ENCODE measurements around the gene METTL8.

The METTL8 gene

DNA sequence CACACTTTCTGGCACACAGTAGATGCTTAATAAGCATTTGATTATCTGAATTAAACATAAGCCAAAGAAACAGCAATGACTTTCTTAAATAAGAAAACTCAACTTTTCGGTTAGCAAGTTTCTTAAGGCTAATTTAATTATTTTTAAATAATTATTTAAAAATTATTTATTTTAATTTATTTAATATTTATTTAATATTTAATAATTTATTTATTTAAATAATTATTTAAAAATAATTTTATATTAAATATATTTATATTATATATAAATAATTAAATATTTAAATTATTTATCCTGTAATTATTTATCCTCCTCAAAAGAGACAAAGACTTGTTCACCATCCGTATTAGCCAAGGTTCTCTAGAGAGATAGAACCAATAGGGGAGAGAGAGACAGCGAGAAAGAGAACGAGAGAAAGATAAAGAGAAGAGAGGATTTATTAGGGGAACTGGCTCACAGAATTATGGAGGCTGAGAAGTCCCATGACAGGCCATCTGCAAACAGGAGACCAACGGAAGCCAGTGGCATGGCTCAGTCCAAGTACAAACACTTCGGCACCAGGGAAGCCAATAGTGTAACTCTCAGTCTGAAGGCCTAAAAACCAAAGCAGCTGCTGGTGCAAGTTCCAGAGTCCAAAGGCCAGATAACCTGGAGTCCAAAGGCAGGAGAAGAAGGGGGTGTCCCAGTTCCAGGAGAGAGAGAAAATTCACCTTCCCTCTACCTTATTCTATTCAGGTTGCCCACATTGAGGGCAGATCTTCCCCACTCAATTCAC, 125.3 kb downstream of the METTL8 start:
- DNase-seq, result no peak

DNA sequence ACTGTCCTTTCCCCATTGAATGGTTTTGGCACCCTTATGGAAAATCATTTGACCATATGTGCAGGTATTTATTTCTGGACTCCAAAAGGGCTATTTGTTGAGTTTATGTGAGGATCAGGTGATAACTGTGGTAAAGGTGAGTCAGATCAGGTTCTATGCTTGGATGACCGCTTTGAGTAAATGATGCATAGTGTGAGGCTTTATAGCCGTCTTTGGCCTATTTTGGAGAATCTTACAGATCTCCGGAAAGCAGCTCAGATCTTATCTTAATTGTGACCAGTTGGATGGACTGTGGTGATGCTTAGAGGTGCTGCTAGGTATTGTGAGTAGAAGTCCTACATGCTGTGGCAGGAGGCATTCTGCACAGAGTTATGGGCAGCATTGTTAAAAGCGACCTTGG, 126.2 kb downstream of the METTL8 start:
- DNase-seq, result no peak

DNA sequence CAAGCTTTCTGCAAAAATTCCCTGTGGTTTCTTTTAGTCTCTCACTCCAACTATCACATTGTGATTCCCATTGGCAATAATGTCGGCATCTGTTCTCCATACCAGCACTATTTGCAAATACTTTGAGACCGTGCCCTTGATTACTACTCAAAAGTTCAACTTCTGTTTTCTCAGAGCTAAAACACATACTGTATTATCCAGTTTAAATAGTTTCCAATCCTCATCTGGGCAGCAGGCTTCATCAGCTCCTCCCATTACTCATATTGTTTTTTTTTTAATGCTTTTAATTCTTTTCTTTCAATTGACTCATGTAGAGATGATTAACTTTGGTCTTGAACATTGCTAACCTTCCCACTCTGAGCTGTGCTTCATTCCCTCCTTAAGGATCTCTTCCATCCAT, 135.8 kb downstream of the METTL8 start:
- no peak for DNase-seq

DNA sequence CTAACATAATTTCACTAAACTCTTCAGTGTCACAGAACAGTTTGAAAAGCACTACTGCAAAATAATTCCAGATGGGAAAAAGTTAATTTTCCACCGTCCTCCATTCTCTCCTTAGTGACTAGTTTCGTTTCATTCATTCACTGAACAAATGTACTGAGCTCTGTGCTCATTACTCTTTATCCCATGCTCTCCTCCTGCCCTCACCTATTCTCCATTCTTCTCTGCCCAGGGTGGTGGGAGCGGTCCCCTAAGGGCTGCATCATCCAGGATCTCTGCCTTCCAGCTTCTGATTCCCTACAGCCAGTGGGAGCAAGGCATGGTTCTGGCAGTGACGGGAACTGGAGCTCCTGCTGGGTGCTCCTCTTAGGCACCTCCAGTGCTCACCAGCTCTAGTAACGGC, 139.2 kb downstream of the METTL8 start:
- no peak for DNase-seq

DNA sequence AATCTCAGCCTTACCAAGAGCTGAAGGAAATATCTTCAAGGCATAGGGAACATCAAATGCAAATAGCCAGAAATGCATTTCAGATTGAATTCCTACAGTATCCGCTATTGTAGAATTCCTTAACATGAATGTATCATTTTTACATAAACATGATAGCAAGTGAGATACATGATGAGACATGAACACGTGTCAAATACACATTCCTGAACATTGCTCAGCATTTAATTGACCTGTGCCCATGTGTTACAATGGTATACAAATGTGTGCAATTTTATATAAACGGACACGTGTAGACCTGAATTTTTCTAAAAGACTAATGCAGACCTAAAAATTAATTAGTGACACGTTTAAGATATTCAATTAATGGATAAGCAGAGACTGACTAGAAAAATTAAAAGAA, 140.1 kb downstream of the METTL8 start:
- DNase-seq, result no peak

DNA sequence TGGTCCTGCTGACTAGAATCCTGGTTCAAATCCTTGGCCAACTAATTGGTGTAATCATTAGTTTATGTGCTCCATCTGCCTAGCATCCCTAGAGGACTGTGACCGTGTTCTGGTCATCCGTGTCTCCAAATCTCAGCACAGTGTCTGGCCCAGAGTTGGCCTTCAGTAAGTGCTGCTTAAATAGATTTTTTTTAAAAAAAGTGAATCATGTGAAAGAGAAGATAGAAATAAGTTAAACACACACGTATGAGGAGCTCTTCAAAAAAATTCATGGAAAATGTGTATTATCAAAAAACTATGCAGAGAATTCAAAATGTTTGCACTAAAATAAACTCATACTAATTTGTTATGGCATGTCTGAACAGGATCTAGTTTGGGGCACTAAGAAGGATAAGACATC, 143.8 kb downstream of the METTL8 start:
- DNase-seq, result no peak

DNA sequence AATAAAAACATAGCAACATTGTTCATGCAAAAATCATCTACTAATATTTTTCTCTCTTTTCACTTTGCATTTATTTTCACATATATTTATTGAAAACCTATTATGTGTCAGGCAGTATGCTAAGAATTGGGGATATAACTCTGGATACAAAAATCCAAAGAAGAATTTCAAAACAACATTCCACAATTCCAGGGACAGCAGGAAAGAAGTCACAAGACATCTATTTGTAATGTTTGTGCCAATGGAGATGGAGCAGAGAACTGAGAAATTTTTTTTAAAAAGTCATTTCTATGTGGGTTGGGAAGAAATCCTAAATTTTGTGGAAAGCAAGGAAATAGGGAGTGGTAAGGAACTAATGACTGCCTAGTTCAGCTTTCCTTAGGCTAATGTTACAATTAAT, 144.5 kb downstream of the METTL8 start:
- no peak for DNase-seq

DNA sequence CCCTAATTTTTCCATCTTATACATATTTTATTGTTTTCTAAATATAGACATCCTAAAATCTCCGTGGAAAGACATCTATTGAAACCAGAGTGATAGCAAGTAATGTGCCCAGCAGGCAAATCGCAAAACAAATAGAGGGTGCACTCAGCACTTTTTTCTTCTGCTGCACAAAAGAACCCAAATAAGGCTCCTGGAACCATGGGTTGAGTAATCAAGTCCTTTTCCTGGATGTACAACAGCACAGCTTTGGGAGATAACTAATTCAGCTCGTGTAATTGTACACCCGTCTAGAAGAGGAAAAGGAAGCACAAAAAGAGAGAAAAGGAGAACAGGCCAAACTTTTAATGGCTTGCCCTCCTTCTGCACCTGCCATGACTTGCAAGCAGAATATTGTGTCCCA, 146.2 kb downstream of the METTL8 start:
- no peak for DNase-seq

DNA sequence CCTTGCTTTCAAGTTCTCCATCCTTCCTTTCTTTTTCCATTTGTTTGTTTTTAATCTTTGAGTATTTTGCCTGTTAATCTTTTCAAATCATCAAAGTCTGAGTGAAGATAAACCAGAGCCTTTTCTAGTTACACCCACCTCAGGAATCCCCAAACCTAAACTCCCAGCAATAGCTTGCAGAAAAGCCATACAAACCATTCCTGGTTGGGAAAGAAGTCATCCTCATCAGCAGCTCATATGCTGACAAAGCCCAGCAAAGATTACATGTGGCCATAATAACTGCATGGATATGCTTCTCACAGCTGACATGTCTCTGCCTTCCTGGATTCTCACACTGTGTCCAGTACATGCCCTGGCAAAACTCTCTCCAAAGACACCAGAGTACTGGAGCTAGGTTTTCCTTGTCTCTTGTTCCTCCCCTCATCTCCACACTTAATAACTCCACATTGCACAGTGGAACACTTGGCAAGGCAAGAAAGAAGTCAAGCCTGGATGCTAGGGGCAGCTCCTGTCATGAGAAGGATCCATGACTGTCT, 146.7 kb downstream of the METTL8 start:
- DNase-seq, result no peak

DNA sequence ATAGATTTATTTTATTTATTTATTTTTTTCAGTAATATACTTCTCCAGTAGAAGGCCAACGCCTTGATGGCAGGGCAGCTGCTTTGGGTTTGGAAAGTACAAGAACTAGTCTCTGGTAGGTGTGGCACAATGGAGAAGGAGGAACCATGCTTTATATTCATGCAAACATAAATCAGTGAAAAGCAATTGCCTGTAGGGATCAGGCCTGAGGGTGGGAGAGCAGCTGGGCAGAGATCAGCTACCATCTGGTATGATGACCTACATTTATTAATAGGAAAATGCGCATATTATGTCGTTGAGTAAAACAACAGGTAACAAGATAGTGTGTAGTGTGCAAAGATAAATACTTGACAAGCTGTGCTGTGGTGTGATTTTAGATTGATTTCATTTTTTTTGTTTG, 152.7 kb downstream of the METTL8 start:
- DNase-seq, result no peak

DNA sequence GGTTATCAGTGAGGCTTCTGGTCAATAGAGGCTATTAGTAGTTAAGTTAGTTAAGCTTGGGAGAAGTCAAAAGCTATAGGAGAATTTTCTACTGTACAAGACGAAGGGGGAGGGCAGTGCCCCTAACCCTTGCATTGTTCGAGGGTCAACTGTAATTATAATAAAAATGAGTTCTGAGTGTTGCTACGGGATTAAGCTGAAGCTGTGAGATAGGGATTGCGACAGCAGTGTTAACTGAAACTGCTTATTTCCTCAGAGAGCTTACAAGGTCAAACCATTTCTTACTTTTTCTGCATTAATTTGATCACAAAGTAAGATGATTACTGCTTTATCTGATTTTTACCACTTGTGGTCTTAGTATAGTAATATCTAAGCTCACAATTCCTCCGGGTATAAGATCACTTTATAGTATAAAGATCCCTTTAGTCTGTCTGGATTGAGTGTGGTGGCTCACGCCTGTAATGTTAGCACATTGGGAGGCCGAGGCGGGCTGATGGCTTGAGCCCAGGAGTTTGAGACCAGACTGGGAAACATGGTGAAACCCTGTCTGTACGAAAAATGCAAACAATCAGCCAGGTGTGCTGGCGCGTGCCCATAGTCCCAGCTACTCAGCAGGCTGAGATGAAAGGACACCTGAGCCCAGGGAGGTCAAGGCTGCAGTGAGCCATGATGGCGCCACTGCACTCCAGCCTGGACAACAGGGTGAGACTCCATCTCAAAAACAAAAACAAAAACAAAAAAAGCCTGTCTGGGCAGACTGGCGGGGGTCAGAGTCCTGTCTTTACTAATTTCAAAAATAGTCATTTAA, 153.6 kb downstream of the METTL8 start:
- no peak for DNase-seq

DNA sequence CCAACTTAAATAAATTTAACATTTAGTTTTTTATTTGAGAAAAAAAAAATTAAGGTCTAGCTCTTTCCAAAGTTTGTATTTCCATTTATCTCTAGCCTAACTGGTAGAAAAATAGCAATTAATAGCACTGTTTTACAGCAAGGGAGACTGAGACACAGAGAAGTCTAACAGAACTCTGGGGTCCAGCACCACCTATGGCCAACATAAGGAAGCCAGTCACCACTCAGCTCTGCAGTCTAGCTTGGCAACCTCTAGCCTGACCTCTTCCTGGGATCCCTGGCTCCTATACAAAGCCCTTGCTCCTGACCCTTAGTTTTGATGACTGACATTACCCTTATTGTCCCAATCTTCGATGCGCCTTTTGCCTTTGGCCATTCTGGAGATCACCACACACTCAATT, 159.0 kb downstream of the METTL8 start:
- DNase-seq, result no peak

DNA sequence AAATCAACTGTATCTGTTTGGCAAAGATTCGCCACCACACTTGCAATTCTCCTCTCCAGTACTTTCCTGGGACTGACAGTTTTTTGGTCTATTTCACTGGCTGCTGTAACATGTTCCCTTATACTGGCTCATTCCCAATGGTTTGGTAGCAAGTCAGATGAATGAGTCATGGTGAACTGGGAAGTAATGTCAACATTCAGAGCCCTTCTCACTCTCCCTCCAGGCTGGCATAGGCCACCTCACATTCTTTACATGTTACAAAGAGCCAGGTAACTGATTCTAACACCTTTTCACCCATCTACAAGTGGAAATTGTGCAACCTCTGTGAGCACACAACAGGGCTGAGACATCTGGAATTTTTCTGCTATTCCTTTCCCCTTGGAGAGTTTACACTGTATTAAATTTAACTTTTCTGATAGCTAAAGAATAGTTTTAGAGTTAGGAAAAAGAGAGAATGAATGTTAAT, 161.8 kb downstream of the METTL8 start:
- peak; percentile 20 for DNase-seq

DNA sequence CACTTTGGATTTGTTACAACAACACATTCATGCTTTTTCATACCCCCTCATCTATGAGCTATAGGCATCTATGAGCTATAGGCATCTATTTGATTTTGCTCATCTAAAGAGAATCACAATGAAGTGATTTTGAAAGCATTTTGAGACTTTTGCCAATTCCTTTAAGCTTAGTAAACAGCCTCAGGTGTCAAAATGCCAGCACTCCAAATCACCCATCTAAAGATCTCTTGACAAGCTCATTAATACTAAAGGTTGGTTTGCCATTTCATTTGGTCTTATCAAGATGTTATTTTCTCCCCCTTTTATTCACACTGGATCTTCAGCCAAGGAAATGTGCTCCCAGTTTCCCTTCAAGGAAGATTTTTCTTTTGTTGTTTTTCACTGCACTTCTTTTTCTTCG, 162.4 kb downstream of the METTL8 start:
- no peak for DNase-seq

DNA sequence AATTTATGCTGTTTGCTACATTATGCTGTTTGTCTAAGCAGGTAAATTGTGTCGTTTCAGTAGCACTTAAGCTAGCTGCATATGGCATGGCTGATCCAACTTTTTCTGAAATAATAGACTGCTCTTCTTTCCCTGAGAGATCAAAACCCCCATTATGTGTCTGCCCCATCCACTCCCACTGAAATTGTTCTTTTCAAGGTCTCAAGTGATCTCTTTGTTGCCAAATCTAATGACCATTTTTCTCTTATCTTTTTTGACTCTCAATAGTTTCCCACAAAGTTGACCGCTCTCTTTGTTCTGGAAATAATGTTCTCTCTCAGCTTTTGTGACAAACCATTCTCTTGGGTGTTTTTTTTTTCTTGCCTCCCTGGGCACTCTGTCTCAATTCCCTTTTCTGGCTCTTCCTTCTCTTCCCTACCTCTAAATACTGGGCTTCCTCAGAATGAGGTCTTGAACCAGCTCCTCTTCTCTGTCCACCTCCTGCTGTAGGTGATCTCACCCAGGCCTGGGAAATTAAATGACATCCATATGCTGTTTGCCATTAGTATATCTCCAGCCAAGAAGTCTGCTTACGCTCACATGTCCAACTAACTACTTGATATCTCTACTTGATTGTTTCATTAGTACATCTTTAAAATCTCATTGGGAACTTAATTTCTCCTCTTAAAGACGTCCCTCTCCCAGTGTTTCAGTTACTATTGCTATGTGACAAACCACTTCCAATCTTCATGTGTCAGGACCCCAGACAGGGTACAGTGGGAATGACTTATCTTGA, 165.7 kb downstream of the METTL8 start:
- DNase-seq, result no peak

All from NCI-H774 (cell line).